Measurements from ENCODE around the gene POLK. TPM values are rescaled to one million over a fixed set of nuclear protein-coding genes. Genes with fewer than 3 reads are reported as not detected.
A peak's percentile ranks its signal among the peaks of the same experiment; 100 is the strongest.

Gene POLK
- total and polyA plus RNA-seq, 2 of the 13 experiments (the other 11 are each of a cell fraction or from before 2014, with no cell fraction given): 8.6 to 11.7 TPM

GRCh38 chr5:75510836-75511434, 756 bp upstream of the POLK start (continued):
- TF ChIP-seq TIGD3 (CRISPR knock-in tag; IDR thresholded peaks at IDR 0.05; ENCODE audit: borderline replicate concordance) (0 out of 2 replicates have a peak, but pooled peaks have one; percentile 38), RXRA (CRISPR knock-in tag; IDR thresholded peaks at IDR 0.05) (peak; percentile 15; the same call in 1 of the 2 replicates), KAT7 (CRISPR knock-in tag; IDR thresholded peaks at IDR 0.05; ENCODE audit: borderline replicate concordance) (0 out of 2 replicates have a peak, but pooled peaks have one; percentile 6), HOXA3 (CRISPR knock-in tag; IDR thresholded peaks at IDR 0.05) (peak; percentile 33), STAG1 (CRISPR knock-in tag; IDR thresholded peaks at IDR 0.05) (peak; percentile 6; the same call in 1 of the 2 replicates), REST (IDR thresholded peaks at IDR 0.05; ENCODE audit: borderline replicate concordance in 1 of 2, low read depth in 1 of 2, low read length in 2 of 2) (no peak), UBTF (CRISPR knock-in tag; IDR thresholded peaks at IDR 0.05) (peak; percentile 82; the same call in 1 of the 2 replicates), ZNF704 (CRISPR knock-in tag; IDR thresholded peaks at IDR 0.05; ENCODE audit: borderline replicate concordance) (peak; percentile 30; the same call in 1 of the 2 replicates), NR0B2 (CRISPR knock-in tag; IDR thresholded peaks at IDR 0.05) (0 out of 2 replicates have a peak, but pooled peaks have one; percentile 45), ZNF326 (CRISPR knock-in tag; IDR thresholded peaks at IDR 0.05; ENCODE audit: borderline replicate concordance) (no peak), GATAD1 (CRISPR knock-in tag; IDR thresholded peaks at IDR 0.05) (no peak), MAX (IDR thresholded peaks at IDR 0.05) (peak; percentile 65), HMGXB4 (CRISPR knock-in tag; IDR thresholded peaks at IDR 0.05; ENCODE audit: borderline replicate concordance in 1 of 2, low read depth in 1 of 2) (peak in 1 of 2 experiments; percentile 60; a peak in 1 of 4 replicates), SIN3B (IDR thresholded peaks at IDR 0.05; ENCODE audit: low read length) (no peak)
